A673 (cell line): ENCODE results near the gene CCDC34. TPM values are rescaled to one million over a fixed set of nuclear protein-coding genes. Genes with fewer than 3 reads are reported as not detected.

Source experiments
- BruUV-seq: library from RNA; stranded (reverse); fragments of 400-500 nt; replicated peaks from 2 replicates; lab custom pipeline; 2021; lab: Mats Ljungman, UMichigan
- CTCF ChIA-PET: fragments of 300-600 bp; sonication (Branson Sonifier 250); formaldehyde crosslinking; loops from one replicate; lab custom pipeline; 2022; ENCODE audit warnings: antibody characterized with exemption; lab: Charles Lee
- POLR2A ChIA-PET: fragments of 300-600 bp; sonication (Branson Sonifier 250); formaldehyde crosslinking; loops from one replicate; lab custom pipeline; 2022; ENCODE audit warnings: antibody characterized with exemption; ENCODE audit not compliant: low non-redundant PET; lab: Charles Lee
- DNase-seq: peaks from one replicate; pipeline ENCODE4 v3.0.0-alpha.2; 2015; ENCODE audit warnings: low spot score
- H3K27ac ChIP-seq: fragments of 200-600 bp; sonication (generic); 2 replicates; pipeline ENCODE4 v1.5.1; 2016; ENCODE audit warnings: mixed run types, low read depth, mild to moderate bottlenecking, mixed read lengths, antibody characterized with exemption, low read length; ENCODE audit not compliant: poor library complexity, severe bottlenecking
- H3K27me3 ChIP-seq: fragments of 200-600 bp; sonication (generic); replicated peaks from 2 replicates; pipeline ENCODE4 v1.6.1; 2017; ENCODE audit warnings: mixed run types, low read depth, mild to moderate bottlenecking, mixed read lengths, antibody characterized with exemption, low read length; ENCODE audit not compliant: insufficient read depth, poor library complexity
- H3K36me3 ChIP-seq: fragments of 200-600 bp; sonication (generic); 2 replicates; pipeline ENCODE4 v1.6.1; 2016; ENCODE audit warnings: mixed run types, mild to moderate bottlenecking, mixed read lengths, antibody characterized with exemption, low read length; ENCODE audit not compliant: insufficient read depth, poor library complexity, severe bottlenecking
- H3K4me1 ChIP-seq: fragments of 200-600 bp; sonication (generic); 2 replicates; pipeline ENCODE4 v1.6.1; 2017; ENCODE audit warnings: mixed run types, mild to moderate bottlenecking, mixed read lengths, antibody characterized with exemption, low read length; ENCODE audit not compliant: insufficient read depth, poor library complexity, severe bottlenecking
- H3K4me3 ChIP-seq: fragments of 200-600 bp; sonication (generic); 2 replicates; pipeline ENCODE4 v1.5.1; 2016; ENCODE audit warnings: low read depth, mixed run types, mild to moderate bottlenecking, mixed read lengths, low read length; ENCODE audit not compliant: poor library complexity, severe bottlenecking
- H3K9me3 ChIP-seq: fragments of 200-600 bp; sonication (generic); 2 replicates; pipeline ENCODE4 v1.6.1; 2016; ENCODE audit warnings: mixed run types, low read depth, mild to moderate bottlenecking, mixed read lengths, antibody characterized with exemption, low read length; ENCODE audit not compliant: poor library complexity, severe bottlenecking
- CTCF ChIP-seq: fragments of 300-800, 200-600 bp; sonication (generic); conservative IDR thresholded peaks from 2 replicates; pipeline ENCODE4 v1.5.1; 2017; ENCODE audit warnings: low read depth, mild to moderate bottlenecking, antibody characterized with exemption, low read length, moderate library complexity, mixed read lengths
- EZH2 ChIP-seq: fragments of 200-600 bp; sonication (generic); IDR thresholded peaks from 2 replicates; pipeline ENCODE4 v1.6.1; 2017; ENCODE audit warnings: borderline replicate concordance, low read depth, mild to moderate bottlenecking, mixed read lengths, antibody characterized with exemption, low read length; ENCODE audit not compliant: poor library complexity, severe bottlenecking
- intact Hi-C: fragments of 100-400 bp; cut with micrococcal nuclease; formaldehyde crosslinking; loops from one replicate; pipeline ENCODE4 v1.10.0; 2022; ENCODE audit not compliant: unreplicated experiment
- total RNA-seq: library from RNA; stranded (reverse); gene quantifications from 2 replicates; pipeline ENCODE4 v1.2.3, GENCODE V29; 2021

The CCDC34 gene
- total RNA-seq, 1 experiment from 2014 or later, result 101 TPM

- H3K27me3 ChIP-seq, result no peaks in the 10 kb centered on the region
- intact Hi-C loops, result no loop called here
- BruUV-seq, result no TSS peak
- H3K4me3 ChIP-seq, result no peak overlapping the region
- ChIA-PET CTCF (no interaction called here), POLR2A (no interaction called here)
- H3K36me3 ChIP-seq, result peaks cover 4% of the 10 kb centered on the region
- no peak for DNase-seq
- H3K4me1 ChIP-seq, result peaks cover 14% of the 10 kb centered on the region
- H3K9me3 ChIP-seq, result no peaks in the 10 kb centered on the region
- TF ChIP-seq EZH2 (no peak), CTCF (no peak)
- H3K27ac ChIP-seq, result no peak overlapping the region
Observed at GRCh38 chr11:27383645-27384044, 20.6 kb upstream of the CCDC34 start.

- TF ChIP-seq CTCF, result no peak
- no peak for TF ChIP-seq EZH2
- intact Hi-C loops, result no loop called here
- Histone ChIP-seq H3K9me3 (no peaks in the 10 kb centered on the region), H3K27me3 (no peaks in the 10 kb centered on the region), H3K4me3 (no peak overlapping the region), H3K27ac (no peak overlapping the region), H3K4me1 (peaks cover 7% of the 10 kb centered on the region), H3K36me3 (peaks cover 4% of the 10 kb centered on the region)
- ChIA-PET POLR2A (no interaction called here), CTCF (no interaction called here)
- DNase-seq, result no peak
- BruUV-seq, result no TSS peak
Observed at GRCh38 chr11:27381238-27381666, 18.2 kb upstream of the CCDC34 start.

GRCh38 chr11:27380771-27381170 lies 17.8 kb upstream of the CCDC34 start:
- no peaks in the 10 kb centered on the region for H3K27me3 ChIP-seq
- no peak for DNase-seq
- TF ChIP-seq CTCF, result no peak
- TF ChIP-seq EZH2, result no peak
- no peak overlapping the region for H3K4me3 ChIP-seq
- BruUV-seq, result no TSS peak
- CTCF ChIA-PET, result no interaction called here
- peaks cover 4% of the 10 kb centered on the region for H3K36me3 ChIP-seq
- no peak overlapping the region for H3K27ac ChIP-seq
- intact Hi-C loops, result no loop called here
- POLR2A ChIA-PET, result no interaction called here
- no peaks in the 10 kb centered on the region for H3K9me3 ChIP-seq
- H3K4me1 ChIP-seq, result peaks cover 7% of the 10 kb centered on the region
